ENCODE data around the gene RUVBL1.

RUVBL1 gene

GRCh38 chr3:128163432-128163831, 39.8 kb upstream of the RUVBL1 start:
- no peak for TF ChIP-seq CTCF (IDR thresholded peaks at IDR 0.05)

GRCh38 chr3:128160661-128161060, 37.0 kb upstream of the RUVBL1 start:
- no peak for TF ChIP-seq CTCF (IDR thresholded peaks at IDR 0.05)

- TF ChIP-seq CTCF (IDR thresholded peaks at IDR 0.05), result no peak
Measured at GRCh38 chr3:128155616-128156360, 32.2 kb upstream of the RUVBL1 start.

GRCh38 chr3:128153156-128154041, 29.8 kb upstream of the RUVBL1 start, which contains the start of gene EEFSEC:
EEFSEC (plus strand) TSS chr3:128153481; CDS start chr3:128153508, 27 bp downstream.
- no peak for TF ChIP-seq CTCF (IDR thresholded peaks at IDR 0.05)

GRCh38 chr3:128152419-128153155, 29.0 kb upstream of the RUVBL1 start:
- TF ChIP-seq CTCF (IDR thresholded peaks at IDR 0.05), result no peak

GRCh38 chr3:128151758-128152274, 28.2 kb upstream of the RUVBL1 start:
- TF ChIP-seq CTCF (IDR thresholded peaks at IDR 0.05), result no peak

- TF ChIP-seq CTCF (IDR thresholded peaks at IDR 0.05), result no peak
Measured at GRCh38 chr3:128149650-128150049, 26.0 kb upstream of the RUVBL1 start.
